Measurements from ENCODE around the gene BAK1.
"Not testable (repeated sequence)": the region's sequence is repeated elsewhere in the genome, so short reads cannot be mapped to it uniquely, and the experiment has no call there.

The BAK1 gene

GRCh38 chr6:33585403-33586107 is 5.5 kb upstream of the BAK1 start:
- peak; percentile 73 for DNase-seq

DNA sequence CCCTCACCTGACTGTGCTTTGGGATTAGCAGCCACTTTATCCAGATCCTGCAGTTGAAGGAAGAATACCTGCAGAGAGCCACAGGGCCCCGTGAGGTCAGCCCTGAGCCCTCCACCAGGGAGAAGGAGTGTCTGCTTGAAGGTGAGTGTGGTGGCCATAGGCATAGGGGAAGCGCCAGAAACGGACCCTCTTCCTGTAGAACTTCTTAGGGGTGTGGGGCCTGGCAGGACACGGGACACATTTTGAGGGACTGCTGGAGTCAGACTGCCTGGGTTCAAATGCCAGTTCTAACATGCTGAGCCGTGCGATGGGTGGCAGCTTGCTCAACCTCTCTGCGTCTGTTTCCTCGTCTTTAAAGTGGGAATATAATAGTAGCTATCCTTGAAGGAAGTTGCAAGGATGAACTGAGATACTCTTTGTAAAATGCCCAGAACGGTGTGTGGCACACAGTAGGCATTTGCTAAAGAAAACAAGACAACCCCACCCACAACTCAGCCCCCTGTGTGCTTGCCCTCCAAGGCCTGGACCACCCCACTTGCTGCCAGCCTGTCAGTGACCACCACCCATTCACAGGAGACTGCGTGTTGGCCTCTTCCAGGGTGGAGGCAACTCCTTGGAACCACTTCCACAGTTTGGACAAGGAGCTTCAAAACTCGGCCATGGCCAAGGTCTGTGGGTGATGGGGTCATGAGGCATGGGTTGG is 4.8 kb upstream of the BAK1 start:
- DNase-seq = no peak

DNA sequence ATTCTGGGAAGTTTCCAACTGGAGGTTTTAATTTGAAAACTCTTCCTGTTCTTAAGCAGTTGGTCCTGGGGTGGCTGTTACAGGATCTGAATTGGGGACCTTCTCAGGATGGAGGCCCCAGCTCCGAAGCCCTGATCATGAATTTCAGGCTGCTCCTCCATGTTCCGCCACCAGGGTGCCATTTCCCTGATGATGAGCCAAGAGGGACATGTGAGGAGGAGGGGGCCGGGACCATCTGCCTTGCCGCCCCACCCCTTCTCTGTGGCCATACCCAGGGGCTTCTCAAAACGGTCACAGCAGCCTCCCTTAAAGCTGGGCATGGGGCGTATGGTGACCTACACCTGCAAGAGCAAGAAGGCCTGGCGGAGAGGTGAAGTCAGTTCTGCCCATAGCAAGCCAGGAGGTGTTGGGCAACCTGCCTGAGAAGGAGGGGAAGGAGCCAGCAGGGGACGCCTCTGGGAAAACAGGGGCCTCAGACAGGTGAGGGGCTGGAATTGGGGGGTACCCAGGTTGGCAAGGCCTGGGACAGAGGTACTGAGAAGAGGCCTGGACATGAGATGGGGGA is 3.6 kb upstream of the BAK1 start:
- DNase-seq = no peak

GRCh38 chr6:33581186-33581585 is 1.1 kb upstream of the BAK1 start:
- DNase-seq = no peak

GRCh38 chr6:33578588-33579011 is 1.5 kb downstream of the BAK1 start:
- DNase-seq = no peak

GRCh38 chr6:33578164-33578563 is 1.9 kb downstream of the BAK1 start:
- no peak for DNase-seq

- DNase-seq = no peak
These were observed 2.4 kb downstream of the BAK1 start for GRCh38 chr6:33577718-33578117.

GRCh38 chr6:33577106-33577535 is 3.0 kb downstream of the BAK1 start:
- DNase-seq = no peak

DNA sequence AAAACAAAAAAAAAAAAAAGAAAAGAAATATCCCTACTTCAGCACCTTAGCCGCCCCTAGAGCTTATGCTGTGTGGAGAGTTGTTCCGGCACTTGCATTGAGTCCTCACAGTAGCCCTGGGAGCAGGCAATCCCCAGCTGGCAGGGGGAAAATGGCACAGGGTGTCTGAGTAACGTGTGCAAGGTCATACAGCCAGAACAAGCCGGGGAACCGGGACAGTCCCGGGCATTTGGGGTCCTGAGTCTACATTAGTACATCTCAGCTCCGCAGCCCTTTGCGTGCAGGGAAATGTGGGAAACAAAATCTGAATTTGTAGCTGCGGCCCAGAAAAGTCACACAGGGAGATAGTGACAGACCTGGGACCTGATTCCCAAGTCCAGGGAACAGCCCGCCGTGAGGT is 3.4 kb downstream of the BAK1 start:
- no peak for DNase-seq

GRCh38 chr6:33575211-33575610 is 4.9 kb downstream of the BAK1 start:
- no peak for DNase-seq

DNA sequence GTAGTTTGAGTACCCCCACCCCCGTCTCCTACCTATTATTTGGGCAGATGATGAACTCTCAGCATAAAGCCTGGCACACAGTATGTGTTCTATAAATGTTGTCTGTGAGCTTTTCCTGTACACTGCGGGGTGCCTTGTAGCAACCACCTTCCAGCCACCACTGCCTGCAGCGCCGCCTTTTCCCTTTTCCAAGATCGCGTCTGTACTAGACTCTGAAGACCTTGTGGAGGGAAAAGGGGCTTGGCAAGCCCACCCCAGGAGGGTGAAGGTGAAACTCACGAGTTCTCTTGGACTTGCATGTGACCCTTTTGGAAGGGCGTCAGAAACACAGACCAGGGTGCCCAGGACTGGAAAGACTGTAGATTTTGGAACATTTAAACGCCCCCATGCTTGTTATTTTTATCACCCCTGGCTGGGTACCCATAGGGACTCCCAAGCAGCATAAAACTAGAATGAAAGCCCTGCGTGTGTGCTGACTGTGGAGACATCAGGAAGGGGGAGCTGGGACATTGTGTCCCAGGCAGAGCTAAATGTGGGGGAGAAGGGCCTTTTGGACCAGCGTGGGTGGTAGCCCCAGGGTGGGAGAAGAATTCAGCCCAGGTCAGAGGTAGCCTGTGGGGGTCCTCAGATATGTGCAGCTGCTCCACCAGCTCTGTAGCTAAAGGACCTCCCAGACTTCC is 8.3 kb downstream of the BAK1 start:
- DNase-seq = no peak

- DNase-seq = peak; percentile 73
These were observed 9.1 kb downstream of the BAK1 start for GRCh38 chr6:33570806-33571636.

- DNase-seq = no peak
These were observed 11.1 kb downstream of the BAK1 start for GRCh38 chr6:33568826-33569570.

DNA sequence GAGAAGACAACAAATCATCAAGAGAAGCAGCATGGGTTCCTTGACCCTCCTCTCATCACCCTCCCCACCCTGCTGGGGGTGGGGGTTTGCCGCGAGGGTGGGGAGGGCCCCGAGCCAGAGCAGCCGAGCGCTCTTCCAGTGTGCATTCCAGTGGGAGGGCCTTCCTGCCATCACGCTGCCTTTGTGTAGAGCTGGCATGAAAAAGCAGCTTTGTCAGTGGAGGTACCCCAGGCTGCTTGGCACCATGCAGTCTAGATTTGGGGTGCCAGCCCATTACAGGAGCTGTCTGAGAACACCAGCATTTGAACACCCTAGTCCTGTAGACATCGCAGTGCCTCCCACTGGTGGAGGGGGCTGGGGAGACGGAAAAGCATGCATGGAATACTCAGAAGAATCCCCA is 12.2 kb downstream of the BAK1 start:
- DNase-seq = no peak

- no peak for DNase-seq
These were observed 13.6 kb downstream of the BAK1 start for GRCh38 chr6:33566182-33567084.

- DNase-seq = no peak
These were observed 21.3 kb downstream of the BAK1 start for GRCh38 chr6:33558801-33559200.

- DNase-seq = no peak
These were observed 22.7 kb downstream of the BAK1 start for GRCh38 chr6:33557376-33557775.

DNA sequence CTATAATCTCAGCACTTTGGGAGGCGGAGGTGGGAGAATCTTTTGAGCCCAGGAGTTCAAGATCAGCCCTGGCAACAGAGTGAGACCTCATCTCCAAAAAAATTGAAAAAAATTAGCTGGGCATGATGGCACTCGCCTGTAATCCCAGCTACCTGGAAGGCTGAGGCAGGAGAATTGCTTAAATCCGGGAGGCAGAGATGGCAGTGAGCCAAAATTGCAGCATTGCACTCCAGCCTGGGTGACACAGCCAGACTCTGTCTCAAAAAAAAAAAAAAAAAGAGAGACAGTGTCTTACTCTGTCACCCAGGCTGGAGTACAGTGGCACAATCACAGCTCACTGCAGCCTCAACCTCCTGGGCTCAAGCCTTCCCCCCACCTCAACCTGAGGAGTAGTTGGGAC is 27.2 kb downstream of the BAK1 start:
- not testable (repeated sequence) for DNase-seq

- DNase-seq = no peak
These were observed 27.8 kb downstream of the BAK1 start for GRCh38 chr6:33552252-33552651.

DNA sequence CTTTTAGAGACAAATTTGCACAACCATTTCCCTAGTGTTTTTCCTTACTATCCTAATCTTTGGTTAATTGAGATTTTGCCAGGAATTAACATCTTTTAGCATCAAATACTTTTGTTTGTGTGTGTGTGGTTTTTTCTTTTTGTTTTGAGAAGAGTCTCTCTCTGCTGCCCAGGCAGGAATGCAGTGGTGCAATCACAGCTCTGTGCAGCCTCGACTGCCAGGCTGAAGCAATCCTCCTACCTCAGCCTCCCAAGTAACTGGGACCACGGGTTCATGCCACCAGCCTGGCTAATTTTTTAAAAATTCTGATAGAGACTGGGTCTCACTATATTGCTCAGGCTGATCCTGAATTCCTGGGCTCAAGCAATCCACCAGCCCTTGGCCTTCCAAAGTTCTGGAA is 28.5 kb downstream of the BAK1 start:
- no peak for DNase-seq

GRCh38 chr6:33549896-33550295 is 30.2 kb downstream of the BAK1 start:
- DNase-seq = no peak
